HepG2 (cell line): ENCODE data around the gene CUL1. TPM values are rescaled to one million over a fixed set of nuclear protein-coding genes. Genes with fewer than 3 reads are reported as not detected.

Experiments used
- ATAC-seq: fragments of 200-7000 bp; cut with Tn5 transposase; 3 replicates; pipeline ENCODE4 v1.9.1; 2020; ENCODE audit warnings: mild to moderate bottlenecking, moderate library complexity
- BruUV-seq: library from RNA; stranded (reverse); fragments of 400-500 nt; replicated peaks from 2 replicates; lab custom pipeline; 2021; lab: Mats Ljungman, UMichigan
- CTCF ChIA-PET: fragments of 300-600 bp; formaldehyde crosslinking; extraction: SDS; loops from one replicate; lab custom pipeline; 2021; ENCODE audit warnings: low total read pairs, inconsistent platforms, low intra/inter-chr PET ratio; lab: Yijun Ruan, JAX
- POLR2A ChIA-PET: fragments of 350-600 bp; sonication (Branson Sonifier 250); formaldehyde crosslinking; loops from one replicate; lab custom pipeline; 2020; ENCODE audit warnings: antibody characterized with exemption, inconsistent platforms; lab: Yijun Ruan, JAX
- DNase-seq: peaks from one replicate; pipeline ENCODE4 v3.0.0-alpha.2; 2015; ENCODE audit warnings: low spot score
- FAIRE-seq: peaks from 3 replicates; lab custom pipeline; 2011; peaks lifted over from hg19 to GRCh38; lab: Jason Lieb, UNC
- H2AFZ ChIP-seq: one replicate; pipeline ENCODE4 v1.6.1; 2011; ENCODE audit warnings: low read length, inconsistent platforms
- H3K27ac ChIP-seq: fragments of 300-600 bp; 3 replicates; pipeline ENCODE4 v1.8.0; 2011; ENCODE audit warnings: mixed run types, mild to moderate bottlenecking, mixed read lengths, low read length, inconsistent platforms; ENCODE audit not compliant: insufficient read depth; ENCODE audit errors: extremely low read length
- H3K27me3 ChIP-seq, 2 experiments: fragments of 200-600 bp in 1 of 2; 2 replicates in 1 of 2; 3 replicates in 1 of 2; pipeline versions ENCODE4 v1.6.0 to v1.8.0; 2011; ENCODE audit warnings: low read length in 2 of 2, mild to moderate bottlenecking in 2 of 2, moderate library complexity in 2 of 2, inconsistent platforms in 1 of 2; ENCODE audit not compliant: insufficient read depth in 2 of 2, control insufficient read depth in 1 of 2
- H3K36me3 ChIP-seq, 2 experiments: fragments of 200-600 bp in 1 of 2; replicated peaks in 1 of 2; 2 replicates in 1 of 2; 3 replicates in 1 of 2; pipeline versions ENCODE4 v1.5.1 to v1.8.0; 2011; ENCODE audit warnings: low read length in 2 of 2, inconsistent platforms in 1 of 2; ENCODE audit not compliant: insufficient read depth in 2 of 2, control insufficient read depth in 1 of 2
- H3K4me1 ChIP-seq: 2 replicates; pipeline ENCODE4 v1.5.1; 2012; ENCODE audit warnings: low read length, inconsistent platforms; ENCODE audit not compliant: insufficient read depth
- H3K4me2 ChIP-seq: 2 replicates; pipeline ENCODE4 v1.6.0; 2011; ENCODE audit warnings: low read depth, low read length, inconsistent platforms
- H3K4me3 ChIP-seq, 3 experiments: fragments of 200-600 bp in 1 of 3; sonication (generic), shearing (Covaris generic) in 1 of 3; replicated peaks in 1 of 3; 2 replicates each; pipeline ENCODE4 v1.5.1; 2011 to 2016; ENCODE audit warnings: low read length in 3 of 3, inconsistent platforms in 2 of 3, low read depth in 2 of 3, mild to moderate bottlenecking in 2 of 3, control low read depth in 1 of 3, mixed read lengths in 1 of 3; ENCODE audit not compliant: insufficient read depth in 1 of 3
- H3K79me2 ChIP-seq: one replicate; pipeline ENCODE4 v1.6.1; 2011; ENCODE audit warnings: low read length, inconsistent platforms; ENCODE audit not compliant: insufficient read depth
- H3K9ac ChIP-seq: 2 replicates; pipeline ENCODE4 v1.6.0; 2011; ENCODE audit warnings: mild to moderate bottlenecking, low read depth, low read length, inconsistent platforms; ENCODE audit not compliant: insufficient read depth
- H3K9me3 ChIP-seq: 2 replicates; pipeline ENCODE4 v1.5.1; 2012; ENCODE audit warnings: mild to moderate bottlenecking, low read length
- H4K20me1 ChIP-seq: 2 replicates; pipeline ENCODE4 v1.6.0; 2011; ENCODE audit warnings: inconsistent platforms, mild to moderate bottlenecking, low read length, moderate library complexity; ENCODE audit not compliant: insufficient read depth
- DBP ChIP-seq: sonication (generic); formaldehyde crosslinking; IDR thresholded peaks from 2 replicates; pipeline ENCODE4 v1.4.0; 2020; ENCODE audit warnings: missing genetic modification reagents; ENCODE audit errors: not compliant biosample characterization
- ETV5 ChIP-seq: IDR thresholded peaks from 2 replicates; pipeline ENCODE4 v1.6.1; 2018; ENCODE audit warnings: missing biosample characterization, missing genetic modification reagents, inconsistent platforms, borderline replicate concordance
- GZF1 ChIP-seq: sonication (generic); formaldehyde crosslinking; IDR thresholded peaks from 2 replicates; pipeline ENCODE4 v1.5.1; 2020; ENCODE audit warnings: mild to moderate bottlenecking, missing genetic modification reagents
- HNRNPK ChIP-seq: fragments of 200-400 bp; formaldehyde crosslinking; IDR thresholded peaks from 2 replicates; pipeline ENCODE4 v1.6.1; 2018; ENCODE audit warnings: low read length, low read depth, moderate library complexity, mild to moderate bottlenecking; ENCODE audit not compliant: poor library complexity, severe bottlenecking
- IRF1 ChIP-seq: sonication (generic); formaldehyde crosslinking; IDR thresholded peaks from 2 replicates; pipeline ENCODE4 v1.4.0; 2020; ENCODE audit warnings: low read depth, mild to moderate bottlenecking, missing genetic modification reagents
- RARG ChIP-seq: sonication (generic); formaldehyde crosslinking; IDR thresholded peaks from 2 replicates; pipeline ENCODE4 v1.4.0; 2020; ENCODE audit warnings: low read depth, mild to moderate bottlenecking, missing genetic modification reagents
- SALL2 ChIP-seq: sonication (generic); formaldehyde crosslinking; IDR thresholded peaks from 2 replicates; pipeline ENCODE4 v1.8.1; 2023; ENCODE audit warnings: mild to moderate bottlenecking, missing genetic modification reagents, inconsistent platforms
- SMAD3 ChIP-seq: sonication (generic); formaldehyde crosslinking; IDR thresholded peaks from 2 replicates; pipeline ENCODE4 v1.4.0; 2020; ENCODE audit warnings: missing genetic modification reagents
- SP1 ChIP-seq, 2 experiments: fragments of 450-650 bp in 1 of 2; sonication (generic) in 1 of 2; formaldehyde crosslinking in 1 of 2; IDR thresholded peaks; 2 replicates each; pipeline versions ENCODE4 v1.4.0 to v1.6.1; 2016 to 2020; ENCODE audit warnings: missing genetic modification reagents in 1 of 2
- TEAD2 ChIP-seq: sonication (generic); formaldehyde crosslinking; IDR thresholded peaks from 2 replicates; pipeline ENCODE4 v1.9.0; 2021; ENCODE audit warnings: missing genetic modification reagents
- ZBTB49 ChIP-seq: sonication (generic); formaldehyde crosslinking; IDR thresholded peaks from 2 replicates; pipeline ENCODE4 v1.4.0; 2020; ENCODE audit warnings: missing genetic modification reagents, borderline replicate concordance
- ZNF282 ChIP-seq: fragments of 450-650 bp; IDR thresholded peaks from 2 replicates; pipeline ENCODE4 v1.6.1; 2018; ENCODE audit not compliant: partially characterized antibody
- ZNF674 ChIP-seq: sonication (generic); formaldehyde crosslinking; IDR thresholded peaks from 2 replicates; pipeline ENCODE4 v1.5.0; 2020; ENCODE audit warnings: low read depth, mild to moderate bottlenecking, missing genetic modification reagents
- ZNF768 ChIP-seq: sonication (generic); formaldehyde crosslinking; IDR thresholded peaks from 2 replicates; pipeline ENCODE4 v1.4.0; 2020; ENCODE audit warnings: missing genetic modification reagents
- WGBS: methylation state at CpG from one replicate; pipeline ENCODE4 v1.1.6; 2017; ENCODE audit warnings: low lambda C conversion rate; 5-methylcytosine and 5-hydroxymethylcytosine counted together
- in situ Hi-C: cut with HindIII; loops from 2 replicates; pipeline ENCODE4 v1.10.0; 2017; ENCODE audit warnings: low pct_unique_long_range_greater_than_20kb; ENCODE audit not compliant: extremely low pct_ligation_motif_present
- intact Hi-C: fragments of 100-400 bp; cut with micrococcal nuclease; formaldehyde crosslinking; loops from one replicate; pipeline ENCODE4 v1.10.0; 2022; ENCODE audit not compliant: unreplicated experiment
- polyA plus RNA-seq, 8 experiments: library from polyadenylated mRNA; depleted of rRNA in 3 of 8; stranded (reverse) in 7 of 8; unstranded in 1 of 8; fragments of >200 nt; fragmentation: Illumina TruSeq in 4 of 8; extraction: Trizol in 4 of 8; gene quantifications; 2 replicates each; pipeline versions ENCODE4 v1.2.1 to v1.2.3, GENCODE V29; 2011 to 2016; ENCODE audit warnings: low read depth in 4 of 8, missing spikeins in 1 of 8, mixed read lengths in 1 of 8; ENCODE audit not compliant: insufficient read depth in 1 of 8
- total RNA-seq, 5 experiments: library from RNA; depleted of rRNA; stranded (reverse); fragments of >200 nt; fragmentation: Illumina TruSeq; extraction: Trizol; gene quantifications; 2 replicates each; pipeline ENCODE4 v1.2.3, GENCODE V29; 2016; ENCODE audit warnings: low read depth in 1 of 5
- TF ChIP-seq, protein P1 (sequence below), 2 experiments: sonication (generic) in 1 of 2; formaldehyde crosslinking in 1 of 2; IDR thresholded peaks; 2 replicates each; pipeline versions ENCODE4 v1.4.0 to v1.6.1; 2018 to 2020; ENCODE audit warnings: missing genetic modification reagents in 2 of 2, borderline replicate concordance in 1 of 2, low read depth in 1 of 2, mild to moderate bottlenecking in 1 of 2, missing biosample characterization in 1 of 2

CUL1 gene
- total and polyA plus RNA-seq, 2 of the 13 experiments (the other 11 are each of a cell fraction or from before 2014, with no cell fraction given) = 30.1 to 45.9 TPM

- Histone ChIP-seq H3K9ac (no peak overlapping the region), H3K36me3 (no peaks in the 10 kb centered on the region)
- POLR2A ChIA-PET = no interaction called here
- TF ChIP-seq ZBTB49 (CRISPR knock-in tag) (no peak), GZF1 (no peak), IRF1 (CRISPR knock-in tag) (no peak), SALL2 (CRISPR knock-in tag) (no peak), ZNF674 (CRISPR knock-in tag) (no peak), HNRNPK (no peak), ETV5 (CRISPR knock-in tag) (no peak), SP1 (IDR thresholded peaks at IDR 0.05) (no peak), SP1 (CRISPR knock-in tag; IDR thresholded peaks at IDR 0.05) (no peak), ZNF282 (no peak), SMAD3 (CRISPR knock-in tag) (no peak), DBP (no peak), RARG (CRISPR knock-in tag) (no peak), TEAD2 (CRISPR knock-in tag) (no peak), ZNF768 (CRISPR knock-in tag) (no peak)
- TF ChIP-seq, protein P1, sequence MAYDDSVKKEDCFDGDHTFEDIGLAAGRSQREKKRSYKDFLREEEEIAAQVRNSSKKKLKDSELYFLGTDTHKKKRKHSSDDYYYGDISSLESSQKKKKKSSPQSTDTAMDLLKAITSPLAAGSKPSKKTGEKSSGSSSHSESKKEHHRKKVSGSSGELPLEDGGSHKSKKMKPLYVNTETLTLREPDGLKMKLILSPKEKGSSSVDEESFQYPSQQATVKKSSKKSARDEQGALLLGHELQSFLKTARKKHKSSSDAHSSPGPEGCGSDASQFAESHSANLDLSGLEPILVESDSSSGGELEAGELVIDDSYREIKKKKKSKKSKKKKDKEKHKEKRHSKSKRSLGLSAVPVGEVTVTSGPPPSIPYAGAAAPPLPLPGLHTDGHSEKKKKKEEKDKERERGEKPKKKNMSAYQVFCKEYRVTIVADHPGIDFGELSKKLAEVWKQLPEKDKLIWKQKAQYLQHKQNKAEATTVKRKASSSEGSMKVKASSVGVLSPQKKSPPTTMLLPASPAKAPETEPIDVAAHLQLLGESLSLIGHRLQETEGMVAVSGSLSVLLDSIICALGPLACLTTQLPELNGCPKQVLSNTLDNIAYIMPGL (CRISPR knock-in tag; IDR thresholded peaks at IDR 0.05; ENCODE audit: borderline replicate concordance in 1 of 2, low read depth in 1 of 2) = no peak
- TF ChIP-seq, all 625 proteins: peak for 0
- in situ Hi-C loops = no loop called here
- no peak overlapping the region for H2AFZ ChIP-seq
- intact Hi-C loops = no loop called here
- ATAC-seq (no peak), DNase-seq (no peak), FAIRE-seq (no peak)
- CTCF ChIA-PET = no interaction called here
- H3K27me3 ChIP-seq = no peaks in the 10 kb centered on the region; a peak in 1 of 5 replicates
- H3K27ac ChIP-seq = no peak overlapping the region
- H3K9me3 ChIP-seq = no peaks in the 10 kb centered on the region
- no peaks in the 10 kb centered on the region for H4K20me1 ChIP-seq
- no peaks in the 10 kb centered on the region for H3K79me2 ChIP-seq
- H3K4me3 ChIP-seq = no peak overlapping the region
- WGBS = 14% methylated on average over 3 of the region's 3 CpGs
- H3K4me2 ChIP-seq = no peak overlapping the region
- H3K4me1 ChIP-seq = no peaks in the 10 kb centered on the region
- BruUV-seq = no TSS peak
Measured at GRCh38 chr7:148662646-148663045, 36.1 kb upstream of the CUL1 start.
